ENCODE results near the gene PRRT2. TPM values are rescaled to one million over a fixed set of nuclear protein-coding genes. Genes with fewer than 3 reads are reported as not detected.
A peak's percentile ranks its signal among the peaks of the same experiment; 100 is the strongest.

Gene PRRT2
- total RNA-seq, 2 donors from 2014 or later = 6.6 to 19.2 TPM

DNA sequence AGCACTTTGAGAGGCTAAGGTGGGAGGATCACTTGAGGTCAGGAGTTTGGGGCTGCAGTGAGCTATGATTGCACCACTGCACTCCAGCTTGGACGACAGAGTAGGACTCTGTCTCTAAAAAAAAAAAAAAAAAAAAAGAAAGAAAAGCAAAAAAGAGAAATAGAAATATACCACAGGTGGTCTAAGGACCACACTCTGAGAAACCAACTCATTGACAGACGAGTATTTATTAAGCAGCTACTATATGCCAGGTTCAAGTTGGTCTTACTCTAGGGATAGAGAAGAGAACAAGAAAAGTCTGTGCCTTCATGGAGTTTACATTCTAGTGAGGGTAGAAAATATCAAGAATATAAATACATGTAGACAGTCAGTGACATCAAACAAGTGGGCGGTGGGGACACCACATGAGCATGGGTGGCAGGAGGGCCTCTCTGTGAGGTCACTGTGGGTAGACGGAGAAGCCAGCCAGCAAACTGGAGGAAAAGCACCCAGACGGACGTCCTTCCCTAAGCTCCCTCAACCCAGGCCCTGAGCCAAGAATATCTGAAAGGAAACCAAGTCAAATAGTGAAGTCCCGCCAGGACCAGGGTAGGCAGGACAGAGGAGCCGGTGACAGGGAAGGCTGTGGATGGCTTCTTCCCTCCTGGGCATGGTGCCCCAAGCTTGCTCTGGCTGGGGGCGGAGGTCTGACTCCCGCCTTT, 46.3 kb downstream of the PRRT2 start:
- intact Hi-C loops (cut with DNase I) = no loop called here
- TF ChIP-seq POLR2A (IDR thresholded peaks at IDR 0.05) = no peak
- peak; percentile 53 for TF ChIP-seq POLR2AphosphoS5 (IDR thresholded peaks at IDR 0.05)
- DNase-seq (ENCODE audit: low spot score) = peak; percentile 60

DNA sequence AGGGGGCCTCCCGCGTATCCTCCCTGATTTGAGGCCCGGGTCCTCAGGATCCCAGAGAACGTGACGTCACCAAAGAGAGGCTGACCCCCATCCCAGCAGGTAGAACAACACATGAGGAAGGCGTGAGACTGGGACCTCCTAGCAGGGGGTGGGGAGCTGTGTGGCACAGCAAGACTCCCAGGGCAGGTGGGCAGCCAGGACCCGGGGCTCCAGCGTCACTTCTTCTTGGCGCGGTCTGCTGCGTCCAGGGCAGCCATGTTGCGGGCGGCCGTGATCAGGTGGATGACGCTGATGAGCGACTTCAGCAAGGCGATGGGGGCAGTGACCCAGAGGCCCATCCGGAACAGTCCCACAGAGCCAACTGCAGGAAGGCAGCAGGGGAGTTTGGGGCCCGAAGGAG, 47.0 kb downstream of the PRRT2 start:
- no peak for DNase-seq (ENCODE audit: low spot score)
- Histone ChIP-seq H3K4me1 (replicated peaks) (peaks cover 10% of the 10 kb centered on the region), H3K27ac (no peak overlapping the region), H3K27me3 (replicated peaks; ENCODE audit: insufficient read depth) (no peaks in the 10 kb centered on the region), H3K4me3 (no peak overlapping the region), H3K36me3 (no peaks in the 10 kb centered on the region), H3K9me3 (no peaks in the 10 kb centered on the region)
- 92% methylated on average over 19 of the region's 19 CpGs for WGBS
- TF ChIP-seq POLR2A (IDR thresholded peaks at IDR 0.05) (no peak), POLR2AphosphoS5 (IDR thresholded peaks at IDR 0.05) (no peak)
- TF ChIP-seq, protein P1, sequence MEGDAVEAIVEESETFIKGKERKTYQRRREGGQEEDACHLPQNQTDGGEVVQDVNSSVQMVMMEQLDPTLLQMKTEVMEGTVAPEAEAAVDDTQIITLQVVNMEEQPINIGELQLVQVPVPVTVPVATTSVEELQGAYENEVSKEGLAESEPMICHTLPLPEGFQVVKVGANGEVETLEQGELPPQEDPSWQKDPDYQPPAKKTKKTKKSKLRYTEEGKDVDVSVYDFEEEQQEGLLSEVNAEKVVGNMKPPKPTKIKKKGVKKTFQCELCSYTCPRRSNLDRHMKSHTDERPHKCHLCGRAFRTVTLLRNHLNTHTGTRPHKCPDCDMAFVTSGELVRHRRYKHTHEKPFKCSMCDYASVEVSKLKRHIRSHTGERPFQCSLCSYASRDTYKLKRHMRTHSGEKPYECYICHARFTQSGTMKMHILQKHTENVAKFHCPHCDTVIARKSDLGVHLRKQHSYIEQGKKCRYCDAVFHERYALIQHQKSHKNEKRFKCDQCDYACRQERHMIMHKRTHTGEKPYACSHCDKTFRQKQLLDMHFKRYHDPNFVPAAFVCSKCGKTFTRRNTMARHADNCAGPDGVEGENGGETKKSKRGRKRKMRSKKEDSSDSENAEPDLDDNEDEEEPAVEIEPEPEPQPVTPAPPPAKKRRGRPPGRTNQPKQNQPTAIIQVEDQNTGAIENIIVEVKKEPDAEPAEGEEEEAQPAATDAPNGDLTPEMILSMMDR (IDR thresholded peaks at IDR 0.05) = no peak
- intact Hi-C loops (cut with DNase I) = no loop called here

More for the DNA sequence above, 46.3 kb downstream of the PRRT2 start:
- Histone ChIP-seq H3K4me3 (no peak overlapping the region), H3K9me3 (no peaks in the 10 kb centered on the region), H3K27me3 (replicated peaks; ENCODE audit: insufficient read depth) (no peaks in the 10 kb centered on the region), H3K4me1 (replicated peaks) (peaks cover 10% of the 10 kb centered on the region), H3K36me3 (no peaks in the 10 kb centered on the region), H3K27ac (no peak overlapping the region)
- 39% methylated on average over 10 of the region's 10 CpGs for WGBS

DNA sequence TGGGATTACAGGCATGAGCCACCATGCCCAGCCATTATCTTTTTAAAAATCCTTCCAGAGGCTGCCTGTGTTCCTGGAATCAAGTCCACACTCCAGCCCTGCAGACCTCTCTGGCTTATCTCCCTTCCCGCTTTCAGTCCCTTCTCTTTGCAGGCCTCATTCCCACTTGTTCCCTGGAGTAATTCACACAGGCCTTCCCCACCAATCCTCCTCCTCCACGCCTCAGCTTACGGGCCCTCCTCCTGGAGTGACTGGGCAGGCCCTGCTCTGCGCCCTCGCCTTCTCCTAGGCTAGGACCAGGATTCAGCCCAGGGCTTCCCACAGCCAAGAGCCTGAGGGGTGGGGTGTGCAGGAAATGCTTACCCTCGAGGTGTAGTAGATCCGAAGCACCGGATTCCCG, 48.2 kb downstream of the PRRT2 start:
- Histone ChIP-seq H3K4me3 (no peak overlapping the region), H3K4me1 (replicated peaks) (peaks cover 10% of the 10 kb centered on the region), H3K27ac (no peak overlapping the region), H3K27me3 (replicated peaks; ENCODE audit: insufficient read depth) (no peaks in the 10 kb centered on the region), H3K36me3 (no peaks in the 10 kb centered on the region), H3K9me3 (no peaks in the 10 kb centered on the region)
- WGBS = 93% methylated on average over 9 of the region's 9 CpGs
- no peak for TF ChIP-seq POLR2A (IDR thresholded peaks at IDR 0.05)
- TF ChIP-seq POLR2AphosphoS5 (IDR thresholded peaks at IDR 0.05) = no peak
- TF ChIP-seq, protein P1 (IDR thresholded peaks at IDR 0.05) = no peak
- no peak for DNase-seq (ENCODE audit: low spot score)
- intact Hi-C loops (cut with DNase I) = loop anchor here (5.0 kb wide), 2 partner anchors 43 to 142 kb away; partner anchors contain the start of gene PAGR1

DNA sequence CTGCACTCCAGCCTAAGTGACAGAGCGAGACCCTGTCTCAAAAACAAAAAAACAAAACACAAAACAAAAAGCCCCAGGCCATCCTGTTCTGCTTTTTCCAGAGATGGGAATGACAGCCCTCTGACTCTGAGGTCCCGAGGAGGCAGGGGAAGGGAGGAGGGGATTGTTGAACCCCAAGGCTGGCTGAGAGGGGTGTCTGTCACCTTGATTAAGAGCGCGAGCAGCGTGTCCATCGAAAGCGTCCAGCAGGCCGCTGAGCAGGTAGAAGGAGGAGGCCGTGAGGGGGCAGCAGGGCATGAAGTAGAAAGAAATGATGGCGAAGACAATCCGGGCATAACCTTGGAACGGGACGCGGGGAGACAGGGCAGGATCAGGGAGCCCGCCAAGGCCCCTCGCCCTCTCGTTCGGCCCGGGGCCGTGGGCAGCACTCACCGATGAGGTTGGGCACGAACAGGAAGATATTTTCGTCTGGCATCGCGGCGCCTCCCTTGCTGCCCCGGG, 50.4 kb downstream of the PRRT2 start:
- Histone ChIP-seq H3K36me3 (no peaks in the 10 kb centered on the region), H3K9me3 (no peaks in the 10 kb centered on the region), H3K4me3 (peak overlapping the region; percentile 92 to 99), H3K27me3 (replicated peaks; ENCODE audit: insufficient read depth) (no peaks in the 10 kb centered on the region), H3K27ac (peak overlapping the region; percentile 81 to 96), H3K4me1 (replicated peaks) (peaks cover 10% of the 10 kb centered on the region)
- TF ChIP-seq, protein P1 (IDR thresholded peaks at IDR 0.05) = peak in 2 of 4 experiments; percentile 19 to 25
- TF ChIP-seq POLR2A (IDR thresholded peaks at IDR 0.05) = no peak
- no peak for TF ChIP-seq POLR2AphosphoS5 (IDR thresholded peaks at IDR 0.05)
- WGBS = 2% methylated on average over 27 of the region's 27 CpGs
- intact Hi-C loops (cut with DNase I) = loop anchor here (5.0 kb wide), 2 partner anchors 45 to 140 kb away; partner anchors contain the start of gene PAGR1
- DNase-seq (ENCODE audit: low spot score) = peak; percentile 39

DNA sequence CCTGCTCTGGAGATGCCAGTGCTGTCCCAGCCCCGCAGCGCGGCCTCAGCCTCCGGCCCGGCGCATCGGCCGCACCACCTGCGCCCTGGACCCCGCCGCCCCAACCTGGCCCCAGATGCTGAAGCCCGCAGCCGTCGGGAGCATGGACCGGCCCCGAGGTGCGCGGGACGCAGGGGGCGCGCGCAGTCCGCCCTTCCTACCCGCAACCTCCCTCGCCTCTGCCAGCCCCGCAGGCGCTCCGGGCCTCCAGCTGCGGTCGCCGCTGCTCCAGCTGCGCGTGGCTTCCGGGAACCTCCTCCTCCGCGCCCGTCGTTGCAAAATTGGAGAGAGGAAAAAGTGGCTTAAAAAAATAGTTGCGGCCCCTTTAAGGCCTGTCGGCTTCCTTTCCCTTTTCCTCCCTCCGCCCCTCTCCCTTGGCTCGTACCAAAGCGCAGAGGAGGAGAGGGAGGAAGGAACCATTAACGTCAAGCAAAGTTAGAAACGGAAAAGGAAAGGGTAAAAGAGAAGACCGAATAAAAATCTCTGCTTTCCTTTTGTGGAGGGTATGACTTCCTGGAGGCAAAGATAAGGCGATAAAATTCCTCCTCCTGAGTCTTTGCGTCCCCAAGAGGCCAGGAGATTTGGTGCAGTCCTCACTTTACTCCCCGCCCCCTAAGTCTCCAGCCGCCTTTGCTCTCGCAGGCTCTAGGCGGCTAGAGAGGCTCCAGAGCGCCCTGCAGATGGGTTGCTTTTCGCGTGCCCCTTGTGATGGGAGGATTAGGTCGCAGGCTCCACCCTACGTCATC, 51.1 kb downstream of the PRRT2 start, which contains the start of gene CDIPT:
TSS of gene CDIPT (minus strand) at position 343 of the 785 bp plus-strand sequence. CDS start 369 bp downstream, outside the sequence.
- TF ChIP-seq, protein P1 (IDR thresholded peaks at IDR 0.05) = peak in 3 of 4 experiments; percentile 39 to 79 (median 79)
- peak; percentile 30 for TF ChIP-seq POLR2A (IDR thresholded peaks at IDR 0.05)
- peak; percentile 95 for TF ChIP-seq POLR2AphosphoS5 (IDR thresholded peaks at IDR 0.05)
- intact Hi-C loops (cut with DNase I) = loop anchor here (5.0 kb wide), 2 partner anchors 46 to 139 kb away; partner anchors contain the start of gene PAGR1
- WGBS = under 1% methylated on average over 57 of the region's 57 CpGs

More for the DNA sequence above, 51.1 kb downstream of the PRRT2 start, which contains the start of gene CDIPT:
- Histone ChIP-seq H3K4me1 (replicated peaks) (peaks cover 10% of the 10 kb centered on the region), H3K36me3 (no peaks in the 10 kb centered on the region), H3K27me3 (replicated peaks; ENCODE audit: insufficient read depth) (no peaks in the 10 kb centered on the region), H3K9me3 (no peaks in the 10 kb centered on the region), H3K4me3 (peak within 1 kb of the TSS; percentile 92 to 99), H3K27ac (peak within 1 kb of the TSS; percentile 81 to 96)
- DNase-seq (ENCODE audit: low spot score) = peak; percentile 94
